GM19035 (cell line): ENCODE data around the gene GLUL.
"Not testable (repeated sequence)": the region's sequence is repeated elsewhere in the genome, so short reads cannot be mapped to it uniquely, and the experiment has no call there.

Source experiments
- ATAC-seq: cut with Tn5 transposase; IDR thresholded peaks from one replicate; pipeline ENCODE4 v1.9.1; 2021; ENCODE audit not compliant: unreplicated experiment

The GLUL gene

GRCh38 chr1:182395906-182396305 is 4.3 kb upstream of the GLUL start:
- no peak for ATAC-seq

GRCh38 chr1:182394055-182394775 is 2.6 kb upstream of the GLUL start:
- no peak for ATAC-seq

GRCh38 chr1:182392050-182393028 is 749 bp upstream of the GLUL start:
- ATAC-seq = peak; percentile 13

- peak; percentile 4 for ATAC-seq
Observed at GRCh38 chr1:182391028-182391361, 595 bp downstream of the GLUL start.

- no peak for ATAC-seq
Observed at GRCh38 chr1:182389619-182390047, 2.0 kb downstream of the GLUL start.

- no peak for ATAC-seq
Observed at GRCh38 chr1:182388392-182389134, 3.0 kb downstream of the GLUL start.

- ATAC-seq = no peak
Observed at GRCh38 chr1:182387566-182387965, 4.0 kb downstream of the GLUL start.

GRCh38 chr1:182386980-182387379 is 4.6 kb downstream of the GLUL start:
- no peak for ATAC-seq

- no peak for ATAC-seq
Observed at GRCh38 chr1:182385885-182386853, 5.4 kb downstream of the GLUL start.

GRCh38 chr1:182384387-182384960 is 7.1 kb downstream of the GLUL start:
- no peak for ATAC-seq

GRCh38 chr1:182383934-182384333 is 7.7 kb downstream of the GLUL start:
- ATAC-seq = no peak

- no peak for ATAC-seq
Observed at GRCh38 chr1:182383037-182383661, 8.4 kb downstream of the GLUL start.

- ATAC-seq = no peak
Observed at GRCh38 chr1:182381962-182382819, 9.4 kb downstream of the GLUL start.

GRCh38 chr1:182380199-182380598 is 11.4 kb downstream of the GLUL start:
- no peak for ATAC-seq

GRCh38 chr1:182379781-182380180 is 11.8 kb downstream of the GLUL start:
- ATAC-seq = not testable (repeated sequence)

GRCh38 chr1:182376936-182377574 is 14.5 kb downstream of the GLUL start:
- no peak for ATAC-seq

- ATAC-seq = no peak
Observed at GRCh38 chr1:182374101-182374834, 17.3 kb downstream of the GLUL start.
